ENCODE data around the gene MCM6. TPM values are rescaled to one million over a fixed set of nuclear protein-coding genes. Genes with fewer than 3 reads are reported as not detected.

Gene MCM6
- total RNA-seq, 1 experiment from 2014 or later, result 101 TPM

DNA sequence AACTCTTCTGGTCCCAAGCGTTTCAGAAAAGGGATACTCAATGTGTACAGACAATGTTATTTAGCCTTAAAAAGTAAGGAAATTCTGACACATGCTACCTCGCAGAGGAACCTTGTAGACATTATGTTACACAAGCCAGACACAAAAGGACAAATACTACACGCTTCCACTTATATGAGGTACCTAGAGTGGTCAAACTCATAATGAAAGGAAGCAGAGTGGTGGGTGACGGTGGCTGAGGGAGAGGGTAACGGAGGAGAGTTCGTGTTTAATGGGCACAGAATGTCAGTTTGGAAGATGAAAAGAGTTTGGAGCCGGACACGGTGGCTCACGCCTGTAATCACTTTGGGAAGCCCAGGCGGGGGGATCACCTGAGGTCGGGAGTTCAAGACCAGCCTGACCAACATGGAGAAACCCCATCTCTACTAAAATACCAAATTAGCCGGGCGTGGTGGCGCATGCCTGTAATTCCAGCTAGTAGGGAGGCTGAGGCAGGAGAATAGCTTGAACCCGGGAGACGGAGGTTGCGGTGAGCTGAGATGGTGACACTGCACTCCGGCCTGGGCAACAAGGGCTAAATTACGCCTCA, 1.4 kb downstream of the MCM6 start:
- intact Hi-C loops (cut with micrococcal nuclease; ENCODE audit: unreplicated experiment), result no loop called here
- Histone ChIP-seq H3K36me3 (ENCODE audit: insufficient read depth, low read length, poor library complexity, severe bottlenecking) (peaks cover 38% of the 10 kb centered on the region), H3K27ac (ENCODE audit: low read depth, low read length, poor library complexity, severe bottlenecking) (no peak overlapping the region), H3K4me3 (ENCODE audit: low read depth, low read length, poor library complexity, severe bottlenecking) (peak overlapping the region; percentile 89), H3K27me3 (replicated peaks; ENCODE audit: insufficient read depth, low read depth, low read length, poor library complexity) (no peaks in the 10 kb centered on the region), H3K4me1 (ENCODE audit: insufficient read depth, low read length, poor library complexity, severe bottlenecking) (peaks cover 18% of the 10 kb centered on the region), H3K9me3 (ENCODE audit: low read depth, low read length, poor library complexity, severe bottlenecking) (no peaks in the 10 kb centered on the region)
- POLR2A ChIA-PET (ENCODE audit: low non-redundant PET), result no interaction called here
- no peak for TF ChIP-seq EZH2 (IDR thresholded peaks at IDR 0.05; ENCODE audit: borderline replicate concordance, low read depth, low read length, poor library complexity, severe bottlenecking)
- TF ChIP-seq, protein P1, sequence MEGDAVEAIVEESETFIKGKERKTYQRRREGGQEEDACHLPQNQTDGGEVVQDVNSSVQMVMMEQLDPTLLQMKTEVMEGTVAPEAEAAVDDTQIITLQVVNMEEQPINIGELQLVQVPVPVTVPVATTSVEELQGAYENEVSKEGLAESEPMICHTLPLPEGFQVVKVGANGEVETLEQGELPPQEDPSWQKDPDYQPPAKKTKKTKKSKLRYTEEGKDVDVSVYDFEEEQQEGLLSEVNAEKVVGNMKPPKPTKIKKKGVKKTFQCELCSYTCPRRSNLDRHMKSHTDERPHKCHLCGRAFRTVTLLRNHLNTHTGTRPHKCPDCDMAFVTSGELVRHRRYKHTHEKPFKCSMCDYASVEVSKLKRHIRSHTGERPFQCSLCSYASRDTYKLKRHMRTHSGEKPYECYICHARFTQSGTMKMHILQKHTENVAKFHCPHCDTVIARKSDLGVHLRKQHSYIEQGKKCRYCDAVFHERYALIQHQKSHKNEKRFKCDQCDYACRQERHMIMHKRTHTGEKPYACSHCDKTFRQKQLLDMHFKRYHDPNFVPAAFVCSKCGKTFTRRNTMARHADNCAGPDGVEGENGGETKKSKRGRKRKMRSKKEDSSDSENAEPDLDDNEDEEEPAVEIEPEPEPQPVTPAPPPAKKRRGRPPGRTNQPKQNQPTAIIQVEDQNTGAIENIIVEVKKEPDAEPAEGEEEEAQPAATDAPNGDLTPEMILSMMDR (conservative IDR thresholded peaks at IDR 0.05; ENCODE audit: low read depth, low read length), result no peak
- CTCF ChIA-PET, result no interaction called here
- no peak for DNase-seq (ENCODE audit: low spot score)
- BruUV-seq (replicated peaks), result no TSS peak

DNA sequence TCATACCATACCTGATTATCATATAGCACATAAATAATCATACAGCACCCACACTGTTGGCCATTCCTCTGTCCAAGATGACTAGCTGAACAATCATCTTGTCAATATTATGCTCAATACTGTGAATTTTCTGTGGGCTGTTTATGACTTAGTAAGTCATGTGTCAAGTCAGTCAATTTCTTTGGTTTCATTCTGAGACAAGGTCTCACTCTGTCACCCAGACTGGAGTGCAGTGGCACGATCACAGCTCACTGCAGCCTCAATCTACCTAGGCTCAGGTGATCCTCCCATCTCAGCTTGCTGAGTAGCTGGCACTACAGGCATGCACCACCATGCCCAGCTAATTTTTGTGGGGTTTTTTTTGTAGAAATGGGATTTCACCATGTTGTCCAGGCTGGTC, 5.7 kb downstream of the MCM6 start:
- TF ChIP-seq, protein P1 (conservative IDR thresholded peaks at IDR 0.05; ENCODE audit: low read depth, low read length), result no peak
- no peak for TF ChIP-seq EZH2 (IDR thresholded peaks at IDR 0.05; ENCODE audit: borderline replicate concordance, low read depth, low read length, poor library complexity, severe bottlenecking)
- Histone ChIP-seq H3K27ac (ENCODE audit: low read depth, low read length, poor library complexity, severe bottlenecking) (no peak overlapping the region), H3K27me3 (replicated peaks; ENCODE audit: insufficient read depth, low read depth, low read length, poor library complexity) (no peaks in the 10 kb centered on the region), H3K4me3 (ENCODE audit: low read depth, low read length, poor library complexity, severe bottlenecking) (no peak overlapping the region), H3K36me3 (ENCODE audit: insufficient read depth, low read length, poor library complexity, severe bottlenecking) (peaks cover 80% of the 10 kb centered on the region), H3K4me1 (ENCODE audit: insufficient read depth, low read length, poor library complexity, severe bottlenecking) (peaks cover 18% of the 10 kb centered on the region), H3K9me3 (ENCODE audit: low read depth, low read length, poor library complexity, severe bottlenecking) (no peaks in the 10 kb centered on the region)
- POLR2A ChIA-PET (ENCODE audit: low non-redundant PET), result no interaction called here
- DNase-seq (ENCODE audit: low spot score), result no peak
- BruUV-seq (replicated peaks), result no TSS peak
- intact Hi-C loops (cut with micrococcal nuclease; ENCODE audit: unreplicated experiment), result no loop called here
- CTCF ChIA-PET, result no interaction called here

DNA sequence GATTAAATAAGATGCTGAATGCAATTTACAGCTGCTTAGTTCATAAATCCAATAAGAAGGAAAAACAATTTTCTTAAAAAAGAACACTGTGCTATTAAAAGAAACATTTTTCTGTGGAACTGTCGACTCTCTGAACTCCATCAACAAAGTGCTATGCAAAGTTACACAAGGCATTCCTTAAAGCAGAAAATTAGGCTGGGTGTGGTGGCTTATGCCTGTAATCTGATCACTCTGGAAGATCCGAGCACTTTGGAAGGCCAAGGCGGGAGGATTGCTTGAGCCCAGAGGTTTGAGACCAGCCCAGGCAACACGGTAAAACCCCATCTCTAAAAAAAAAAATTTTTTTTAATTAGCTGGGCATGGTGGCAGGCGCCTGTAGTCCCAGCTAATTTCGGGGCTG, 13.0 kb downstream of the MCM6 start:
- peaks cover 93% of the 10 kb centered on the region for H3K36me3 ChIP-seq (ENCODE audit: insufficient read depth, low read length, poor library complexity, severe bottlenecking)
- no TSS peak for BruUV-seq (replicated peaks)
- H3K9me3 ChIP-seq (ENCODE audit: low read depth, low read length, poor library complexity, severe bottlenecking), result no peaks in the 10 kb centered on the region
- no peak for DNase-seq (ENCODE audit: low spot score)
- intact Hi-C loops (cut with micrococcal nuclease; ENCODE audit: unreplicated experiment), result no loop called here
- H3K27ac ChIP-seq (ENCODE audit: low read depth, low read length, poor library complexity, severe bottlenecking), result no peak overlapping the region
- ChIA-PET CTCF (no interaction called here), POLR2A (ENCODE audit: low non-redundant PET) (no interaction called here)
- H3K4me1 ChIP-seq (ENCODE audit: insufficient read depth, low read length, poor library complexity, severe bottlenecking), result no peaks in the 10 kb centered on the region
- H3K27me3 ChIP-seq (replicated peaks; ENCODE audit: insufficient read depth, low read depth, low read length, poor library complexity), result no peaks in the 10 kb centered on the region
- no peak overlapping the region for H3K4me3 ChIP-seq (ENCODE audit: low read depth, low read length, poor library complexity, severe bottlenecking)
- TF ChIP-seq EZH2 (IDR thresholded peaks at IDR 0.05; ENCODE audit: borderline replicate concordance, low read depth, low read length, poor library complexity, severe bottlenecking), result no peak
- TF ChIP-seq, protein P1 (conservative IDR thresholded peaks at IDR 0.05; ENCODE audit: low read depth, low read length), result no peak

All from A673 (cell line).